Stimulated activated naive CD8-positive, alpha-beta T cell treated with anti-CD3 and anti-CD28 coated beads, Interleukin-15, amount 100 ng/mL, for 72 hours (primary cell): ENCODE results near the gene H2AZ1.
"Not testable (repeated sequence)": the region's sequence is repeated elsewhere in the genome, so short reads cannot be mapped to it uniquely, and the experiment has no call there.

ENCODE experiments used
- ATAC-seq: fragments of 150-1000 bp; cut with Tn5 transposase; 2 replicates; pipeline ENCODE4 v1.10.0; 2021; ENCODE audit warnings: mild to moderate bottlenecking, moderate library complexity
- DNase-seq, 2 donors: peaks; one replicate each; pipeline ENCODE4 v3.0.0; 2021 to 2022
- H3K27ac Mint-ChIP-seq, 2 donors: one replicate each; pipeline ENCODE4 v1.8.0; 2022; ENCODE audit warnings: mild to moderate bottlenecking in 2 of 2, mixed read lengths in 2 of 2, moderate library complexity in 2 of 2
- H3K27me3 Mint-ChIP-seq: one replicate; pipeline ENCODE4 v1.8.0; 2022; ENCODE audit warnings: mixed read lengths
- H3K4me1 Mint-ChIP-seq: one replicate; pipeline ENCODE4 v1.8.0; 2022; ENCODE audit warnings: mild to moderate bottlenecking, mixed read lengths
- H3K4me3 Mint-ChIP-seq, 2 donors: one replicate each; pipeline ENCODE4 v1.8.0; 2022; ENCODE audit warnings: mild to moderate bottlenecking in 2 of 2, mixed read lengths in 2 of 2, moderate library complexity in 1 of 2
- H3K9me3 Mint-ChIP-seq, 2 donors: one replicate each; pipeline ENCODE4 v1.8.0; 2022; ENCODE audit warnings: mixed read lengths in 2 of 2

Gene H2AZ1

DNA sequence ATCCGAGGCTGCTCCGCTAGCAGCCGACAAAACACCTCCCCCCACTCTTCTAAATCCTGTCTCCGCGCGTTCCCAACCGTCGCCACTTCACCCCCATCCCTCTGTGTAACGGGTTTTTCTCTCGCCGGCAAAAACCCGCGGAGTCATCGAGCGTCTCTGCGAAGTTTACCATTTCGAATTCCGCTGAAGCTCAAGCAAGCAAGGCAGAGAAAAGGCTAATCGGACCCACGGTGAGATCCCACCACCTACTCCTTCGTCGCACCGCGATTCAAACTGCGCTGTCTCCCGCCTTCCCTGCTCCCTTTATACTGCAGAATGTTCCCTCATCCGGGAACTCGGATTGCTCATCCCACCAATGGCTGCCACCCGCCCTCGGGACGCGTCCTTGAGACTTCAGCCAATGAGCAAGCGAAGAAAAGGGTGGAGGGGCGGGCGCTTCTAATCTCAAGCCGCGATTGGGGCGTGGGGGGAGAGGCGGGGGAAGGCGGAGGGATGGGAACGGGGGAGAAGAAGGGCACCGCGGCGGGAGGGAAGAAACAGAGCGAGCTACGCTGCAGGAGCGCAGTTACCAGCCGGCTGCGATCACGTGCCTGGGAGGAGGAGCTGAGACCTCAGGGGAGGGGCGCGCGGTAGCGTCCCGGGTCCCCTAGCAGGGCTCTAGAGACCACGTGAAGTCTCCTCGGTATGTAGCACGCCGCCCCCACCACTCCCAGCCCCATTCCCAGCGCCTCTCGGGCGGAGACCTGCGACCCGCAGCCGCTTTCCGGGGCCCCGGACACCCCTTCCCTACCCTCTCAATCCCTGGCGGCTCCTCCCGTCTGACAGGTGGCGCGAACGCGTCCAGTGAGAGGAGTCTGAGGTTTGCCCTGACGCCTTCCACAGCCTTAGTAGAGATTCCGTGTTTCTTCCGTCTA is at the start of gene H2AZ1:
Gene H2AZ1, minus strand, starts transcription at position 277 of the 914 bp plus-strand sequence. Its CDS starts 105 bp downstream, at position 172.
- Mint-ChIP-seq H3K27ac (no peak within 1 kb of the TSS), H3K9me3 (no peaks in the 10 kb centered on the region), H3K4me3 (no peak within 1 kb of the TSS), H3K27me3 (no peaks in the 10 kb centered on the region), H3K4me1 (peaks cover 23% of the 10 kb centered on the region)
- ATAC-seq (peak; percentile 72), DNase-seq (peak; percentile 93 to 97)

DNA sequence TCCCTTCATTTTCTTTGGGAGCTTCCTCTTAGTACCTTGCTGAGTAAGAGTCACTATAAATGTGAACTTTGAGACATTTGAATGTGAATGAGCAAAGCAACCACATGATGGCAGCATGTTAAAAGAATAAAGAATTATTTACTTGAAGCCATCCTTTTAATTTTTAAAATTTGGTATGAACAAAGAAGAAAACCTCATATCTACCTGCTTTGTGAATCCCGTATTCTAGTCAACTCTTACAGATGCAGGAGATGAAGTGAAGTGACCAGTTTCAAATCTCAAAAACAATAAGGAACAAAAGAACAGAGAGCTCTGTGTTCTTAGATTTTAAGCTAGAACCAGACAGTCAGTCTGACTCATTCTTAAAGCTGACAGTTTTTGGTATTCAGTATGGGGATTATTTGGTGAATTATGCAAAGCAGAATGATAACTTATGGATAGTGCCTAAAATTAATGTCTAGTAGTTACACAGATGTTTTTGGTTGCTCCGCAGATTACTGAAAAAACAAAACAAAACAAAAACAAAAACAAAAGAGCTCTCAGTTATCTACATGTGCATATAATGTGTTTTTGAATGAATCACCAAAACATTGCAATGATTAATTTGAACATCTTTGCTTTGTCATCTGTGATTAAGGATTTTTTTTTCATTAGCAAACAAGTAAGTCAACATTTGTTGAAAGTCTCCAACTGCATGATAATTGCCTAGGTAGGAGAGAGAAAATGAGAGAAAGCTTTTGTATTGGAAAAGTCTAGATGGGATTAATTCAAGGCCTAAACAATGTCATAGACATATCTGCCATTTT is 48.2 kb upstream of the H2AZ1 start:
- H3K27ac Mint-ChIP-seq = no peak overlapping the region
- no peak for DNase-seq
- H3K4me1 Mint-ChIP-seq = no peaks in the 10 kb centered on the region
- peaks cover 7% of the 10 kb centered on the region for H3K27me3 Mint-ChIP-seq
- no peaks in the 10 kb centered on the region for H3K9me3 Mint-ChIP-seq
- ATAC-seq = no peak
- H3K4me3 Mint-ChIP-seq = no peak overlapping the region

DNA sequence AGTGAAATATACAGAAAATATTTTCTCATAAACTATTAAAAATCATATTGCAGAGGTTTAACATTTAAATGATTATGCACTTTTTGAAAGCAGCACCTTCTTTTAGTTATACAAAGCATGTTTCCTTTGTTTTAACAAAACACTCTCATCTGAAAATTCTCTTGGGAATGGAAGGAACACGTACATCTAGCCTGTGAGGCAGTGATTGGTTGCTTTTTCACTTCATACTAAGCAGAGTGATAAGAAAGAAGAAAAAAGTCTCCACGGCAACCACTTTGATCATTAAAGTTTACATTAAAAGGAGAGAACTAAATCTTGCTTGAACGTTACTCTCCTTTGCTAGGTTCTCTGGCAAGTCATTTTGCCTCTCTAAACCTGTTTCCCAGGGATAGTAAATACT is 41.7 kb upstream of the H2AZ1 start:
- no peak overlapping the region for H3K4me3 Mint-ChIP-seq
- H3K9me3 Mint-ChIP-seq = no peaks in the 10 kb centered on the region
- no peaks in the 10 kb centered on the region for H3K4me1 Mint-ChIP-seq
- ATAC-seq (no peak), DNase-seq (no peak)
- no peak overlapping the region for H3K27ac Mint-ChIP-seq
- H3K27me3 Mint-ChIP-seq = peaks cover 4% of the 10 kb centered on the region

DNA sequence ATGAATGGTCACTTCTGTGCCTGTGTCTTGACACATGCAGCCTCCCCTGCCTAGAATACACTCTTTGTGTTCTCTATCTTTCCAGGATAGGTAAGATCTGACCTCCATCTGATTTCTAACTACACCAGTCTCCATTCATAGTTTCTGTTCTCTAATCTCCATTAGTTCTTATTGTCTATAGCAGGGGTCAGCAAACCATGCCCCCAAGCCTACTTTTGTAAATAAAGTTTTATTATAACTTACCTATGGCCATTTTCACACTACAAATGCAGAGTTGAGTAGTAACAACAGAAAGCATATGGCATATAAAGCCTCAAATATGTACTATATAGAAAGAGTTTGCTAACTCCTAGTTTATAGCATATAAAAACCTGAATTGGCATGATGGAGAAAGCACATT is 37.6 kb upstream of the H2AZ1 start:
- Mint-ChIP-seq H3K4me1 (no peaks in the 10 kb centered on the region), H3K27me3 (peaks cover 15% of the 10 kb centered on the region), H3K9me3 (no peaks in the 10 kb centered on the region), H3K4me3 (no peak overlapping the region), H3K27ac (no peak overlapping the region)
- ATAC-seq (no peak), DNase-seq (no peak)

DNA sequence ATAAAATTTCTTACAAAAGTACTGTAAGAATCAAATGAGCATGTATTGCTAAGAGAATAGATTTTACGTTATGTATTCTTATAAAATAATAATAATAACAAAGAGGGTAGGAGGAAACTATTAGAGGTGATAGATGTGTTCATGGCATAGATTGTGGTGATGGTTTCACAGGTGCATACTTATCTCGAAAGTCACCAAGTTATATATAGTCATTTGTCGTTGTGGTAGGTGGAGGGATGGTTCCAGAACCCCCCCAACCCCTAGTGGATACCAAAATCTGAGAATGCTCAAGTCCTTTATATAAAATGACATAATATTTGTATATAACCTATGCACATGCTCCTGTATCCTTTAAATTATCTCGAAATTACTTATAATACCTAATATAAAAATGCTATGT is 36.7 kb upstream of the H2AZ1 start:
- no peak overlapping the region for H3K4me3 Mint-ChIP-seq
- H3K9me3 Mint-ChIP-seq = no peaks in the 10 kb centered on the region
- no peak for ATAC-seq
- H3K27me3 Mint-ChIP-seq = peaks cover 15% of the 10 kb centered on the region
- H3K27ac Mint-ChIP-seq = no peak overlapping the region
- DNase-seq = no peak
- no peaks in the 10 kb centered on the region for H3K4me1 Mint-ChIP-seq

- Mint-ChIP-seq H3K27me3 (peaks cover 15% of the 10 kb centered on the region), H3K27ac (no peak overlapping the region), H3K4me1 (no peaks in the 10 kb centered on the region), H3K4me3 (no peak overlapping the region), H3K9me3 (no peaks in the 10 kb centered on the region)
- ATAC-seq (no peak), DNase-seq (no peak)
These were observed 33.3 kb upstream of the H2AZ1 start for GRCh38 chr4:99983289-99983943.

GRCh38 chr4:99979872-99980271 is 29.8 kb upstream of the H2AZ1 start:
- Mint-ChIP-seq H3K27me3 (peaks cover 14% of the 10 kb centered on the region), H3K4me3 (no peak overlapping the region), H3K27ac (no peak overlapping the region), H3K9me3 (peaks cover 7 to 25% of the 10 kb centered on the region in 2 donors), H3K4me1 (no peaks in the 10 kb centered on the region)
- ATAC-seq (no peak), DNase-seq (no peak)

DNA sequence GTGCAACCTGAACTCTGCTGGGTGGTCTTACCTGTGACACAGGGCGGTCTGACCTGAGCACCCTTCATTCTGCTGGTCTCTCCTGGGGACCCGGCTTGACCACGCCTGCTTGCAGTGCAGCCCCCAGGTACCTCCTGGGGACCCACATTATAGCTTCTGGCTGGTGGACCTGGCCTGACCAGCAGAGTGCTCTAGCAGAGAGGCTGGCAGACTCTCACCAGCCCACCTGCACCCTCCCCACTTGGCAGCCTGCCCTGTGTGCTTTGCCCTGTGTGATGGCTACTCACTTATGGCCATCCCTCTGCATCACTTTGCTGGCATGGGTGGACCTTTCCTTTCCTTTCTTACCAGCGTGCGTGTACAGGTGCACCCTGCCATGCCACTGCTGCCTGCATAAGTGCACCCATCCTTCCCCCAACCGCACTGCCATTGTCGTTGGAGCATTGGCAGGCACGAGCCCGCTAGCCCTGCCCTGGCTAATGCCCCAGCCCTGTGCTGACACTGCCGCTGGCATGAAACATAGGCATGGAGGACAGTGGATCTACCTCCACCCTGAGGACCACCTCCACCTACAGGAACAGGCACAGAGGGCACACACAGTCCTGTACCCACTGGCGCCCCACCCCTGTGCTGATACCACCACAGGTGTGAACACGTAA is 21.5 kb upstream of the H2AZ1 start:
- no peak for ATAC-seq
- Mint-ChIP-seq H3K27me3 (no peaks in the 10 kb centered on the region), H3K9me3 (peaks cover 24 to 26% of the 10 kb centered on the region in 2 donors), H3K4me1 (no peaks in the 10 kb centered on the region), H3K27ac (no peak overlapping the region), H3K4me3 (no peak overlapping the region)
- no peak for DNase-seq

- ATAC-seq = no peak
- Mint-ChIP-seq H3K4me1 (peaks cover 20% of the 10 kb centered on the region), H3K9me3 (peaks cover 0 to 6% of the 10 kb centered on the region in 2 donors), H3K27me3 (no peaks in the 10 kb centered on the region), H3K4me3 (no peak overlapping the region), H3K27ac (no peak overlapping the region)
- DNase-seq = no peak
These were observed 18.3 kb upstream of the H2AZ1 start for GRCh38 chr4:99968330-99968729.

GRCh38 chr4:99966692-99967091 is 16.6 kb upstream of the H2AZ1 start:
- H3K27me3 Mint-ChIP-seq = no peaks in the 10 kb centered on the region
- H3K9me3 Mint-ChIP-seq = no peaks in the 10 kb centered on the region
- no peak overlapping the region for H3K27ac Mint-ChIP-seq
- no peak overlapping the region for H3K4me3 Mint-ChIP-seq
- H3K4me1 Mint-ChIP-seq = peaks cover 20% of the 10 kb centered on the region
- DNase-seq = no peak
- ATAC-seq = no peak

DNA sequence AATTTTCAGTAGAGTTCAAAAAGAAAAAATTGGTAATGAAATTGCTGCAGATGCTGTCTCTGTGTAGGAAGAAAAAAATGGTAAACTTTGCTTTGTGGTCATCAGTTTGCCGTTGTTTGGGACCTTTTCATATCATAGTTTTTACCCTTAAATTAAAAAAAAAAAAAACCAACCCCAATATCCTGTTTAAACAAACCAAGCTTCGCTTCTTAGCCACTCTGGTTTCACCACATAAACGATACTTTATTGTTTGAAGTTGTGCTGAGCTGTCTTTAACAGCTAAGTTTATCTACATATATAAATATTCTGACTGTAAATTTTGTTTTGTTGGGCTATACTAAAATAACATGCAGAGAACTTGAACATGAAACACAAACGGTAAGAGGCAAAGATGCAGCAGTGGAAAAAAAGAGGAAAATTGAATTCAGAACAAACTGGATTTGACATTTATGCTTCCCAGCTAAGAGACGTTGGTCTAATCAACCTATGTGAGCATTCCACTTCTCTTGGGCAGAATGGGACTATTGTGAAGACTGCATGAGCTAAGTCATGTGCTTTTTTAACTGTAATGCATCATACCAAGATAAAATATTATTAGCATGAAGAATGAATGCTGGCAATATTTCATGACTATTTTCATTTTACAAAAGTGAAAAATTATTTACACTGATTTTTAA is 15.7 kb upstream of the H2AZ1 start:
- ATAC-seq = no peak
- peak overlapping the region in 1 of 2 donors; percentile 18 for H3K4me3 Mint-ChIP-seq
- no peaks in the 10 kb centered on the region for H3K27me3 Mint-ChIP-seq
- H3K4me1 Mint-ChIP-seq = peaks cover 20% of the 10 kb centered on the region
- DNase-seq = no peak
- no peak overlapping the region for H3K27ac Mint-ChIP-seq
- no peaks in the 10 kb centered on the region for H3K9me3 Mint-ChIP-seq

GRCh38 chr4:99965173-99965572 is 15.1 kb upstream of the H2AZ1 start:
- no peak overlapping the region for H3K27ac Mint-ChIP-seq
- peaks cover 20% of the 10 kb centered on the region for H3K4me1 Mint-ChIP-seq
- H3K27me3 Mint-ChIP-seq = no peaks in the 10 kb centered on the region
- no peak for ATAC-seq
- no peaks in the 10 kb centered on the region for H3K9me3 Mint-ChIP-seq
- H3K4me3 Mint-ChIP-seq = no peak overlapping the region
- DNase-seq = no peak

- H3K4me3 Mint-ChIP-seq = no peak overlapping the region
- DNase-seq = no peak
These were observed 11.6 kb upstream of the H2AZ1 start for GRCh38 chr4:99961711-99962110.

DNA sequence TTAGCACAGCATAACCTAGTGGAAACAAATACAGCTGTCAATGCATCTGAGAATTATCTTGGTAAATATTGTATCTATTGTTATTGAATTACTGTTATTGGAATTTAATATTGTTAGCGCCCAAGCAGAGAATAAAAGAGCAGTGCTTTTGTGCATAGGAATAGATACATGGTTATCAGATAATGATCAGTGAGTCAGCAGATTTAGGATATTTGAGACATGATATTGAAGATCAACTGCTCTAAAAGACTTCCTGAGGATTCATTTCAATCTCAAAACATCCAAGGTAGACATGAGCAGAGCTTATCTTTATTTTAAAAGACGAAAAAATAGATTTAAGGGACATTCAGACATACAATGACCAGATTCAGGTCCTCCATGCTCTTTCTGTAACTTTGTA is 10.6 kb upstream of the H2AZ1 start:
- ATAC-seq (no peak), DNase-seq (no peak)
- no peak overlapping the region for H3K4me3 Mint-ChIP-seq
- H3K27ac Mint-ChIP-seq = no peak overlapping the region
- H3K27me3 Mint-ChIP-seq = no peaks in the 10 kb centered on the region
- H3K9me3 Mint-ChIP-seq = peaks cover 8 to 11% of the 10 kb centered on the region in 2 donors
- peaks cover 16% of the 10 kb centered on the region for H3K4me1 Mint-ChIP-seq

More at GRCh38 chr4:99961711-99962110, 11.6 kb upstream of the H2AZ1 start:
- Mint-ChIP-seq H3K27ac (no peak overlapping the region), H3K4me1 (peaks cover 20% of the 10 kb centered on the region), H3K27me3 (no peaks in the 10 kb centered on the region), H3K9me3 (peaks cover 8% of the 10 kb centered on the region in 2 donors)
- no peak for ATAC-seq

DNA sequence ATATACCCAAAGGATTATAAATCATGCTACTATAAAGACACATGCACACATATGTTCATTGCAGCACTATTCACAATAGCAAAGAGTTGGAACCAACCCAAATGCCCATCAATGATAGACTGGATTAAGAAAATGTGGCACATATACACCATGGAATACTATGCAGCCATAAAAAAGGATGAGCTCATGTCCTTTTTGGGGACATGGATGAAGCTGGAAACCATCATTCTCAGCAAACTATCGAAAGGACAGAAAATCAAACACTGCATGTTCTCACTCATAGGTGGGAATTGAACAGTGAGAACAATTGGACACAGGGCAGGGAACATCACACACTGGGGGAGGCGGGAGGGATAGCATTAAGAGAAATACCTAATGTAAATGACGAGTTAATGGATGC is 8.1 kb upstream of the H2AZ1 start:
- not testable (repeated sequence) for H3K27ac Mint-ChIP-seq, H3K4me3 Mint-ChIP-seq, H3K27me3 Mint-ChIP-seq, H3K4me1 Mint-ChIP-seq, ATAC-seq, DNase-seq
- H3K9me3 Mint-ChIP-seq = peaks cover 8 to 12% of the 10 kb centered on the region in 2 donors
